GM20000 (cell line): ENCODE data around the gene WDR54.
A peak's percentile ranks its signal among the peaks of the same experiment; 100 is the strongest.

Experiments used
- DNase-seq: peaks from one replicate; pipeline ENCODE4 v3.0.0; 2012; ENCODE audit warnings: low spot score
- CTCF ChIP-seq: IDR thresholded peaks from 2 replicates; pipeline ENCODE4 v1.5.1; 2012; ENCODE audit warnings: mild to moderate bottlenecking, control low read depth; ENCODE audit errors: extremely low read depth, missing control alignments

WDR54 gene

GRCh38 chr2:74406035-74406434 is 15.5 kb upstream of the WDR54 start:
- no peak for TF ChIP-seq CTCF
- peak; percentile 53 for DNase-seq

GRCh38 chr2:74407682-74408081 is 13.8 kb upstream of the WDR54 start:
- no peak for DNase-seq
- no peak for TF ChIP-seq CTCF

GRCh38 chr2:74413001-74413698 is 8.4 kb upstream of the WDR54 start:
- TF ChIP-seq CTCF, result no peak
- no peak for DNase-seq

- DNase-seq, result no peak
- TF ChIP-seq CTCF, result no peak
Observed at GRCh38 chr2:74414441-74414840, 7.1 kb upstream of the WDR54 start.

GRCh38 chr2:74414881-74415761 is 6.4 kb upstream of the WDR54 start:
- TF ChIP-seq CTCF, result peak; percentile 22
- DNase-seq, result peak; percentile 67

- TF ChIP-seq CTCF, result no peak
- no peak for DNase-seq
Observed at GRCh38 chr2:74415762-74416395, 5.7 kb upstream of the WDR54 start.

GRCh38 chr2:74416778-74417177 is 4.8 kb upstream of the WDR54 start:
- no peak for TF ChIP-seq CTCF
- DNase-seq, result no peak
